HEK293 (cell line): ENCODE results near the gene TRPM5.

Source experiments
- CTCF ChIP-seq: fragments of 450-650 bp; formaldehyde crosslinking; IDR thresholded peaks from 2 replicates; pipeline ENCODE4 v1.5.1; 2016; ENCODE audit warnings: missing biosample characterization, missing genetic modification characterization
- ZNF24 ChIP-seq: fragments of 450-650 bp; formaldehyde crosslinking; IDR thresholded peaks from 2 replicates; pipeline ENCODE4 v1.5.1; 2016; ENCODE audit warnings: missing biosample characterization, missing genetic modification characterization

- TF ChIP-seq CTCF (tag by site-specific recombination) (no peak), ZNF24 (tag by site-specific recombination) (no peak)
Measured at GRCh38 chr11:2477254-2477653, 32.9 kb upstream of the TRPM5 start.
